ENCODE results near the gene ZDHHC14.

ZDHHC14 gene

GRCh38 chr6:157538168-157538567 lies 157.2 kb downstream of the ZDHHC14 start:
- no peak for DNase-seq

- DNase-seq, result no peak
Observed at GRCh38 chr6:157538698-157539097, 157.7 kb downstream of the ZDHHC14 start.

- DNase-seq, result no peak
Observed at GRCh38 chr6:157539421-157539822, 158.4 kb downstream of the ZDHHC14 start.

GRCh38 chr6:157539900-157540752 lies 159.1 kb downstream of the ZDHHC14 start:
- no peak for DNase-seq

- no peak for DNase-seq
Observed at GRCh38 chr6:157541618-157542413, 160.8 kb downstream of the ZDHHC14 start.

- no peak for DNase-seq
Observed at GRCh38 chr6:157542414-157543160, 161.6 kb downstream of the ZDHHC14 start.

- no peak for DNase-seq
Observed at GRCh38 chr6:157546321-157546720, 165.3 kb downstream of the ZDHHC14 start.

GRCh38 chr6:157547112-157547511 lies 166.1 kb downstream of the ZDHHC14 start:
- DNase-seq, result no peak

GRCh38 chr6:157548635-157549467 lies 167.9 kb downstream of the ZDHHC14 start:
- DNase-seq, result no peak

- DNase-seq, result no peak
Observed at GRCh38 chr6:157549468-157549745, 168.4 kb downstream of the ZDHHC14 start.

GRCh38 chr6:157550114-157550989 lies 169.4 kb downstream of the ZDHHC14 start:
- DNase-seq, result no peak

- DNase-seq, result no peak
Observed at GRCh38 chr6:157551041-157551832, 170.2 kb downstream of the ZDHHC14 start.

- no peak for DNase-seq
Observed at GRCh38 chr6:157552081-157552747, 171.2 kb downstream of the ZDHHC14 start.

GRCh38 chr6:157552820-157553485 lies 172.0 kb downstream of the ZDHHC14 start:
- DNase-seq, result no peak

GRCh38 chr6:157554747-157555146 lies 173.8 kb downstream of the ZDHHC14 start:
- no peak for DNase-seq

- no peak for DNase-seq
Observed at GRCh38 chr6:157555455-157556143, 174.6 kb downstream of the ZDHHC14 start.

GRCh38 chr6:157556144-157556645 lies 175.2 kb downstream of the ZDHHC14 start:
- no peak for DNase-seq

- DNase-seq, result no peak
Observed at GRCh38 chr6:157556671-157557430, 175.9 kb downstream of the ZDHHC14 start.
